ENCODE results near the gene RPL11.

Gene RPL11

GRCh38 chr1:23742670-23743286 is 51.2 kb downstream of the RPL11 start:
- no peak for DNase-seq (ENCODE audit: low read depth)
- in situ Hi-C loops (cut with HindIII; ENCODE audit: low sequenced_read_pairs): no loop called here
- no peak for TF ChIP-seq CTCF (IDR thresholded peaks at IDR 0.05; ENCODE audit: low read depth, low read length, missing control alignments)
- peak overlapping the region; percentile 77 for H3K4me3 ChIP-seq (ENCODE audit: low read depth, low read length)

- TF ChIP-seq CTCF (IDR thresholded peaks at IDR 0.05; ENCODE audit: low read depth, low read length, missing control alignments): no peak
- in situ Hi-C loops (cut with HindIII; ENCODE audit: low sequenced_read_pairs): no loop called here
- H3K4me3 ChIP-seq (ENCODE audit: low read depth, low read length): peak within 1 kb of the TSS; percentile 77
- no peak for DNase-seq (ENCODE audit: low read depth)
Measured at GRCh38 chr1:23743287-23744152, 51.9 kb downstream of the RPL11 start, which contains the start of gene ELOA. ELOA (plus strand) TSS chr1:23743471; CDS start chr1:23743504, 33 bp downstream.

GRCh38 chr1:23745515-23745914 is 53.9 kb downstream of the RPL11 start:
- no peak for DNase-seq (ENCODE audit: low read depth)
- in situ Hi-C loops (cut with HindIII; ENCODE audit: low sequenced_read_pairs): no loop called here
- H3K4me3 ChIP-seq (ENCODE audit: low read depth, low read length): no peak overlapping the region
- peak; percentile 41 for TF ChIP-seq CTCF (IDR thresholded peaks at IDR 0.05; ENCODE audit: low read depth, low read length, missing control alignments)

Measured in astrocyte of the cerebellum (primary cell).